IPS DF 4.7 (cell line): ENCODE data around the gene SLC39A13.

Source experiments
- DNase-seq: peaks from one replicate; pipeline ENCODE4 v3.0.0-alpha.2; 2013; ENCODE audit warnings: low spot score; ENCODE audit errors: extremely low read depth

SLC39A13 gene

GRCh38 chr11:47400768-47401279 is 7.6 kb upstream of the SLC39A13 start:
- no peak for DNase-seq

- no peak for DNase-seq
Measured at GRCh38 chr11:47403135-47403534, 5.3 kb upstream of the SLC39A13 start.

GRCh38 chr11:47403571-47403970 is 4.8 kb upstream of the SLC39A13 start:
- no peak for DNase-seq

- no peak for DNase-seq
Measured at GRCh38 chr11:47406896-47407745, 1.3 kb upstream of the SLC39A13 start.

- no peak for DNase-seq
Measured at GRCh38 chr11:47408598-47409439, 429 bp downstream of the SLC39A13 start.

GRCh38 chr11:47409440-47410369 is 1.3 kb downstream of the SLC39A13 start:
- no peak for DNase-seq

- DNase-seq: no peak
Measured at GRCh38 chr11:47410370-47411264, 2.2 kb downstream of the SLC39A13 start.

- DNase-seq: no peak
Measured at GRCh38 chr11:47411884-47412746, 3.7 kb downstream of the SLC39A13 start.

- no peak for DNase-seq
Measured at GRCh38 chr11:47413351-47413750, 5.0 kb downstream of the SLC39A13 start.

- no peak for DNase-seq
Measured at GRCh38 chr11:47413908-47414684, 5.7 kb downstream of the SLC39A13 start.

- DNase-seq: no peak
Measured at GRCh38 chr11:47414685-47415070, 6.3 kb downstream of the SLC39A13 start.

GRCh38 chr11:47415091-47415854 is 6.9 kb downstream of the SLC39A13 start:
- DNase-seq: no peak

- DNase-seq: no peak
Measured at GRCh38 chr11:47415949-47416472, 7.6 kb downstream of the SLC39A13 start.

GRCh38 chr11:47417712-47418111 is 9.3 kb downstream of the SLC39A13 start:
- no peak for DNase-seq

GRCh38 chr11:47418454-47419259 is 10.3 kb downstream of the SLC39A13 start:
- no peak for DNase-seq

GRCh38 chr11:47425611-47426010 is 17.2 kb downstream of the SLC39A13 start:
- DNase-seq: no peak
